GM23248 (cell line): ENCODE measurements around the gene CDK14. TPM values are rescaled to one million over a fixed set of nuclear protein-coding genes. Genes with fewer than 3 reads are reported as not detected.

Experiments
- DNase-seq: peaks from one replicate; pipeline ENCODE4 v3.0.0-alpha.2; 2015
- H2AFZ ChIP-seq: fragments of 200-600 bp; sonication (generic); 2 replicates; pipeline ENCODE4 v1.6.1; 2016; ENCODE audit warnings: antibody characterized with exemption
- H3F3A ChIP-seq: fragments of 200-600 bp; sonication (generic); 2 replicates; pipeline ENCODE4 v1.6.1; 2016; ENCODE audit warnings: mild to moderate bottlenecking, antibody characterized with exemption, mixed run types; ENCODE audit not compliant: insufficient read depth
- H3K27ac ChIP-seq: fragments of 200-600 bp; sonication (generic); 2 replicates; pipeline ENCODE4 v1.5.1; 2016; ENCODE audit warnings: mild to moderate bottlenecking
- H3K27me3 ChIP-seq: fragments of 200-600 bp; sonication (generic); replicated peaks from 2 replicates; pipeline ENCODE4 v1.6.1; 2016; ENCODE audit warnings: mild to moderate bottlenecking; ENCODE audit not compliant: insufficient read depth
- H3K36me3 ChIP-seq: fragments of 200-600 bp; sonication (generic); 2 replicates; pipeline ENCODE4 v1.6.1; 2016; ENCODE audit warnings: low read depth, mild to moderate bottlenecking
- H3K4me1 ChIP-seq: fragments of 200-600 bp; sonication (generic); 2 replicates; pipeline ENCODE4 v1.6.1; 2016; ENCODE audit warnings: mild to moderate bottlenecking; ENCODE audit not compliant: insufficient read depth
- H3K4me2 ChIP-seq: fragments of 200-600 bp; sonication (generic); one replicate; pipeline ENCODE4 v1.6.1; 2016; ENCODE audit warnings: mild to moderate bottlenecking; ENCODE audit not compliant: unreplicated experiment
- H3K4me3 ChIP-seq: fragments of 200-600 bp; sonication (generic); 2 replicates; pipeline ENCODE4 v1.5.1; 2016; ENCODE audit warnings: mild to moderate bottlenecking
- H3K79me2 ChIP-seq: fragments of 200-600 bp; sonication (generic); 2 replicates; pipeline ENCODE4 v1.6.1; 2016; ENCODE audit warnings: mild to moderate bottlenecking; ENCODE audit not compliant: insufficient read depth
- H3K9ac ChIP-seq: fragments of 200-600 bp; sonication (generic); 2 replicates; pipeline ENCODE4 v1.6.1; 2016; ENCODE audit warnings: mild to moderate bottlenecking
- H3K9me2 ChIP-seq: fragments of 200-600 bp; sonication (generic); 2 replicates; pipeline ENCODE4 v1.6.1; 2016; ENCODE audit warnings: mixed run types, mild to moderate bottlenecking, moderate library complexity; ENCODE audit not compliant: insufficient read depth
- H3K9me3 ChIP-seq: fragments of 200-600 bp; sonication (generic); one replicate; pipeline ENCODE4 v1.6.1; 2017; ENCODE audit warnings: low read depth
- H4K20me1 ChIP-seq: fragments of 200-600 bp; sonication (generic); 2 replicates; pipeline ENCODE4 v1.6.0; 2016; ENCODE audit not compliant: insufficient read depth
- EZH2 ChIP-seq: fragments of 200-600 bp; sonication (generic); IDR thresholded peaks from 2 replicates; pipeline ENCODE4 v1.6.1; 2018; ENCODE audit warnings: antibody characterized with exemption, mild to moderate bottlenecking; ENCODE audit not compliant: insufficient read depth, poor library complexity, severe bottlenecking
- EZH2phosphoT487 ChIP-seq: fragments of 200-600 bp; sonication (generic); IDR thresholded peaks from 2 replicates; pipeline ENCODE4 v1.6.1; 2018; ENCODE audit warnings: antibody characterized with exemption, moderate library complexity, mild to moderate bottlenecking, low read depth; ENCODE audit not compliant: insufficient read depth
- WGBS, 2 experiments: methylation state at CpG; one replicate each; pipeline ENCODE4 v1.1.6; 2015 to 2017; ENCODE audit warnings: low lambda C conversion rate in 2 of 2, low coverage in 1 of 2; ENCODE audit errors: missing lambda C conversion rate in 2 of 2; 5-methylcytosine and 5-hydroxymethylcytosine counted together
- in situ Hi-C: fragments of 300-500 bp; cut with MboI; formaldehyde crosslinking; loops from 2 replicates; pipeline ENCODE4 v1.15.0; 2020
- polyA plus RNA-seq: library from polyadenylated mRNA; unstranded; fragments of >200 nt; fragmentation: Nextera tagmentation; extraction: Ambion mirVana; gene quantifications from 2 replicates; pipeline ENCODE4 v1.2.1, GENCODE V29; 2016
- total RNA-seq: library from RNA; depleted of rRNA; stranded (reverse); fragments of >200 nt; shearing (Covaris generic); gene quantifications from 2 replicates; pipeline ENCODE4 v1.2.3, GENCODE V29; 2014

Gene CDK14
- total and polyA plus RNA-seq, 2 experiments from 2014 or later = 19.9 to 21.2 TPM

GRCh38 chr7:90842430-90842788, 246.3 kb downstream of the CDK14 start:
- in situ Hi-C loops = no loop called here

DNA sequence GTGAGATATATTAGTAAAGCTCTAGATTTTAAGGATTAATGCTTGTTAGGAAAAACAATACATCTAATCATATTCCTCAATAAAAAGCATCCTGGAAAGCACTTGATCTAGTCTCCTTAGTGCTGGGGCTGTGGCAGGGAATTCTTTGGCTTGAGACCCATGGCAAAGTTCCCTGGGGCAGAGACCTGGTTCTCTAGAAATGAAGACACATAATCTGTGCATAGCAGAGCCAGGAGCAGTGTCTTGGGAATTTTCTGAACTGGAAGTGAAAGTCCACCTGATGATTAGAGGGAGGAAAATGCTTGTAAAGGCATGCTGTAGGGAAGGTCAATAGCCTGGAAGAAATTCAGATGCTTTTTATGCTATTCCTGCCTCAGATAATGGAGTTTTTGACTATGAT, 247.4 kb downstream of the CDK14 start:
- no peak overlapping the region for H3K9ac ChIP-seq
- no peak overlapping the region for H2AFZ ChIP-seq
- peaks cover 3% of the 10 kb centered on the region; the same call in 1 of the 2 replicates for H3F3A ChIP-seq
- H3K9me2 ChIP-seq = no peaks in the 10 kb centered on the region
- H3K36me3 ChIP-seq = no peaks in the 10 kb centered on the region
- no peak overlapping the region for H3K4me3 ChIP-seq
- no peaks in the 10 kb centered on the region for H3K4me1 ChIP-seq
- H3K27me3 ChIP-seq = no peaks in the 10 kb centered on the region
- H3K79me2 ChIP-seq = peaks cover 39% of the 10 kb centered on the region
- H3K27ac ChIP-seq = no peak overlapping the region
- H3K9me3 ChIP-seq = no peaks in the 10 kb centered on the region
- H4K20me1 ChIP-seq = no peaks in the 10 kb centered on the region
- no peak for DNase-seq
- TF ChIP-seq EZH2phosphoT487 (no peak), EZH2 (no peak)
- in situ Hi-C loops = no loop called here
- H3K4me2 ChIP-seq = no peak overlapping the region

More at GRCh38 chr7:90842430-90842788, 246.3 kb downstream of the CDK14 start:
- TF ChIP-seq EZH2phosphoT487 = no peak
- TF ChIP-seq EZH2 = no peak
- H3K4me3 ChIP-seq = no peak overlapping the region
- no peaks in the 10 kb centered on the region for H3K36me3 ChIP-seq
- no peaks in the 10 kb centered on the region for H4K20me1 ChIP-seq
- no peak overlapping the region for H3K9ac ChIP-seq
- H3K9me3 ChIP-seq = no peaks in the 10 kb centered on the region
- no peaks in the 10 kb centered on the region for H3K27me3 ChIP-seq
- WGBS, 2 experiments = 92% methylated on average over 4 of the region's 4 CpGs
- H3K79me2 ChIP-seq = peaks cover 35% of the 10 kb centered on the region
- no peak overlapping the region for H2AFZ ChIP-seq
- no peak overlapping the region for H3K27ac ChIP-seq
- H3K9me2 ChIP-seq = no peaks in the 10 kb centered on the region
- no peak for DNase-seq
- H3K4me1 ChIP-seq = no peaks in the 10 kb centered on the region
- H3K4me2 ChIP-seq = no peak overlapping the region
- H3F3A ChIP-seq = peaks cover 3% of the 10 kb centered on the region; the same call in 1 of the 2 replicates

DNA sequence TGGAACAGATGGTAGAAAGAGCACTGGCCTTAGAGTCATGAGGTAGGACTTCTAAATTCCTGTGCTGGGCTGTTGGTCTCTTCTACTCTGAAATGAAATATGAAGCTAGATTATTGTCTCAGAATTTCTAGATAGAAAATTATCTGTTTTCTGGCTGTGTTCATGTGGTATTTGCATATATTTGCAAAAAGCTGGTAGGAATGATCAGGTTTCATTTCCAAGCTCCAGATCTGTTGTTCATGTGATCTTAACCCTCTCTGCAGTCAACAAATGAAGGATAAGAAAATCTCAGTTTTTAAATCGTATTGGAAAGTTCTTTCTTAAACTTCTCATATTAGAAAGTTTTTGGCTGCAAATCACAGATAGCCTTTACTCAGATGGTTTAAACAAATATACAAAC, 248.3 kb downstream of the CDK14 start:
- Histone ChIP-seq H3K9me3 (no peaks in the 10 kb centered on the region), H2AFZ (no peak overlapping the region), H3K9me2 (no peaks in the 10 kb centered on the region), H3K4me1 (no peaks in the 10 kb centered on the region), H3K9ac (no peak overlapping the region), H4K20me1 (no peaks in the 10 kb centered on the region), H3K36me3 (no peaks in the 10 kb centered on the region), H3K4me2 (no peak overlapping the region), H3K27ac (no peak overlapping the region), H3F3A (peaks cover 3% of the 10 kb centered on the region; the same call in 1 of the 2 replicates), H3K79me2 (peaks cover 35% of the 10 kb centered on the region), H3K27me3 (no peaks in the 10 kb centered on the region), H3K4me3 (no peak overlapping the region)
- 96 to 100% methylated on average over 1 of the region's 1 CpG for WGBS, 2 experiments
- TF ChIP-seq EZH2phosphoT487 (no peak), EZH2 (no peak)
- in situ Hi-C loops = no loop called here
- no peak for DNase-seq

DNA sequence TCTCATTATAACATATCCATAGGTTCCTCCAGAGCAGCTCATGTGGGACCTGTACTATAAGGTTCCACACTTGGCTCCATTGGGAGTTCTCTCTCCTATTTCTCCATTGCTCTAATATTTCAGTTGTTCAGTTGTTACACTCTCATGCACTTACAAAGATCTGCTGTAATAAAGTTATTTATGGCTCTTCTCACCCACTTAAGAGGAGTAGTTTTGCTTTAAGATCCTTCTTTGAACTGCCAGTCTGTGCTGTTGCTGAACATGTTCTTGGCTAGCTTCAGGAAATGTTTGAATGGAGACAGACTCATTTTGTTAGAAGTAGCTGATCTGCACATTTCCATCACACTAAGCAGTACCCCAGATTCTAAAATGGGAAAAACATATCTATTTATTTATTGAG, 250.1 kb downstream of the CDK14 start:
- in situ Hi-C loops = no loop called here

DNA sequence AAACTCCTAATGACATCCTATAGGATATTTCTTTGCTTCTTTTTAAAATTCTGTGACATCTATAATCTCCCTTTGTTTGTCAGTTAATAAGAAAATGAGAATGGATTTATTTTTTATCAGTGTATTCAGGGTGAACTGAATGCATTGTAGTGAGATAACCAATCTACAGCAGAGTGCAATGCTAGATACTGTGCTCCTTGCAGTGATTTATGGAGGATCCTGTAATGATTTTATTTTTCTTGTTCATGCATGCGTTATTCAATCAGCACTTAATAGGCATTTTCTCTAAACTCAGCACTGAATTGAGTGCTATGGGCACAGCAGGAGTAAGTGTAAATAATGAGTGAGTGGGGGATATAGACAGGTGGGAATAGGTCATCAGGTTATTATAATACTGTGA, 253.9 kb downstream of the CDK14 start:
- 87 to 100% methylated on average over 1 of the region's 1 CpG for WGBS, 2 experiments
- in situ Hi-C loops = no loop called here
- no peak for TF ChIP-seq EZH2phosphoT487
- TF ChIP-seq EZH2 = no peak

More for the DNA sequence above, 250.1 kb downstream of the CDK14 start:
- Histone ChIP-seq H3K4me3 (no peak overlapping the region), H3F3A (peaks cover 3% of the 10 kb centered on the region; the same call in 1 of the 2 replicates), H3K9ac (no peak overlapping the region), H3K27ac (no peak overlapping the region), H3K4me2 (no peak overlapping the region), H3K4me1 (no peaks in the 10 kb centered on the region), H3K9me2 (no peaks in the 10 kb centered on the region), H3K36me3 (no peaks in the 10 kb centered on the region), H3K27me3 (no peaks in the 10 kb centered on the region), H2AFZ (no peak overlapping the region), H3K9me3 (no peaks in the 10 kb centered on the region), H3K79me2 (peaks cover 31% of the 10 kb centered on the region; the same call in 1 of the 2 replicates), H4K20me1 (no peaks in the 10 kb centered on the region)
- no peak for TF ChIP-seq EZH2phosphoT487
- TF ChIP-seq EZH2 = no peak
- no peak for DNase-seq

More for the DNA sequence above, 253.9 kb downstream of the CDK14 start:
- no peak overlapping the region for H3K27ac ChIP-seq
- 0 out of 2 replicates have a peak, but pooled peaks cover 3% of the 10 kb centered on the region for H3K9me2 ChIP-seq
- H3K4me1 ChIP-seq = no peaks in the 10 kb centered on the region
- no peak overlapping the region for H2AFZ ChIP-seq
- peaks cover 3% of the 10 kb centered on the region; the same call in 1 of the 2 replicates for H3F3A ChIP-seq
- DNase-seq = no peak
- H4K20me1 ChIP-seq = no peaks in the 10 kb centered on the region
- H3K9me3 ChIP-seq = no peaks in the 10 kb centered on the region
- H3K36me3 ChIP-seq = no peaks in the 10 kb centered on the region
- H3K4me3 ChIP-seq = no peak overlapping the region
- H3K27me3 ChIP-seq = no peaks in the 10 kb centered on the region
- peaks cover 46% of the 10 kb centered on the region for H3K79me2 ChIP-seq
- no peak overlapping the region for H3K4me2 ChIP-seq
- H3K9ac ChIP-seq = no peak overlapping the region
